Ovary (tissue), 9 donors: ENCODE measurements around the gene SLC5A11. TPM values are rescaled to one million over a fixed set of nuclear protein-coding genes. Genes with fewer than 3 reads are reported as not detected.
"Not testable (repeated sequence)": the region's sequence is repeated elsewhere in the genome, so short reads cannot be mapped to it uniquely, and the experiment has no call there.

Source experiments
- DNase-seq, 5 donors: peaks; one replicate each; pipeline ENCODE4 v3.0.0-alpha.2; 2019 to 2020
- H3K27ac ChIP-seq, 2 donors: fragments of 200-600 bp; one replicate each; pipeline versions ENCODE4 v1.5.1 to v1.8.0; 2019 to 2022
- H3K27me3 ChIP-seq: fragments of 200-600 bp; one replicate; pipeline ENCODE4 v1.8.0; 2022
- H3K36me3 ChIP-seq: fragments of 200-600 bp; sonication (generic); one replicate; pipeline ENCODE4 v1.5.1; 2019
- H3K4me1 ChIP-seq: one replicate; pipeline ENCODE4 v1.8.1; 2013; ENCODE audit warnings: mild to moderate bottlenecking, moderate library complexity; ENCODE audit not compliant: insufficient read depth
- H3K4me3 ChIP-seq: fragments of 200-600 bp; sonication (generic); one replicate; pipeline ENCODE4 v1.5.1; 2017
- H3K9me3 ChIP-seq, 2 donors: fragments of 200-600 bp in 1 of 2; sonication (generic) in 1 of 2; one replicate each; pipeline versions ENCODE4 v1.5.1 to v1.8.1; 2013 to 2019; ENCODE audit warnings: mild to moderate bottlenecking in 1 of 2, moderate library complexity in 1 of 2
- CTCF ChIP-seq, 3 donors: fragments of 450-650 bp in 2 of 3; fragments of 200-600 bp in 1 of 3; IDR thresholded peaks; one replicate each; pipeline versions ENCODE4 v1.5.1 to v1.8.0; 2016 to 2022; ENCODE audit warnings: antibody characterized with exemption in 3 of 3, mild to moderate bottlenecking in 1 of 3
- EP300 ChIP-seq: sonication (generic); formaldehyde crosslinking; IDR thresholded peaks from one replicate; pipeline ENCODE4 v1.6.1; 2017; ENCODE audit warnings: antibody characterized with exemption
- POLR2A ChIP-seq: fragments of 450-650 bp; IDR thresholded peaks from one replicate; pipeline ENCODE4 v1.6.1; 2017; ENCODE audit warnings: antibody characterized with exemption, mild to moderate bottlenecking, moderate library complexity
- WGBS, 3 donors: extraction: QIAGEN DNeasy Blood & Tissue Kit in 1 of 3; methylation state at CpG; one replicate each; pipeline versions ENCODE4 v1.1.5 to v1.1.7; 2013 to 2017; 5-methylcytosine and 5-hydroxymethylcytosine counted together
- intact Hi-C, 4 donors: fragments of 100-400 bp; cut with DNase I; formaldehyde crosslinking; loops; one replicate each; pipeline versions ENCODE4 v1.11.0 to v1.15.1; 2022 to 2023
- polyA plus RNA-seq, 2 donors: library from polyadenylated mRNA; stranded (reverse); fragments of 200-250 nt in 1 of 2; fragments of 350-450 nt in 1 of 2; fragmentation: Illumina TruSeq in 1 of 2; extraction: RNeasy Lipid Tissue Mini Kit (QIAGEN cat#74804) in 1 of 2; gene quantifications; one replicate each; pipeline ENCODE4 v1.2.3, GENCODE V29; 2013 to 2014
- total RNA-seq, 7 donors: library from RNA; depleted of rRNA in 2 of 7; stranded (reverse); fragments of >200 nt in 2 of 7; fragmentation: NEBNext Ultra II Directional in 3 of 7; extraction: Animal tissue kit (Norgen Biotek cat#: 25700) in 3 of 7; gene quantifications; one replicate each; pipeline versions ENCODE4 v1.1.0 to v1.2.4, GENCODE V29; 2016 to 2023
- donor health status: DM: no; HTN: no; CAD: no; lungs with moderate emphysema.
- donor health status: DM: no; HTN: no; CAD: no.
- donor health status: Bipolar disorder and iron deficiency.
- donor health status: DM: yes; HTN: yes; CAD: no.
- donor health status: DM: no; HTN: no; CAD: no.
- donor health status: DM: yes; HTN: yes; CAD: no.

Gene SLC5A11
- total and polyA plus RNA-seq, 9 donors = 0.04 to 0.50 (median 0.28) TPM; not detected in 5

- 7 to 15% (median 10%) methylated on average over 5 of the region's 5 CpGs for WGBS, 3 donors
- Histone ChIP-seq H3K27ac (no peak overlapping the region), H3K4me1 (no peaks in the 10 kb centered on the region), H3K27me3 (no peaks in the 10 kb centered on the region), H3K4me3 (no peak overlapping the region), H3K36me3 (no peaks in the 10 kb centered on the region), H3K9me3 (no peaks in the 10 kb centered on the region)
- DNase-seq = no peak
- intact Hi-C loops = no loop called here
- TF ChIP-seq CTCF (IDR thresholded peaks at IDR 0.05) (no peak), EP300 (no peak), POLR2A (no peak)
These were observed 7.1 kb upstream of the SLC5A11 start for GRCh38 chr16:24838554-24839266.

GRCh38 chr16:24839347-24839972, 6.3 kb upstream of the SLC5A11 start:
- Histone ChIP-seq H3K36me3 (no peaks in the 10 kb centered on the region), H3K4me1 (no peaks in the 10 kb centered on the region), H3K9me3 (no peaks in the 10 kb centered on the region), H3K27me3 (no peaks in the 10 kb centered on the region), H3K4me3 (no peak overlapping the region), H3K27ac (no peak overlapping the region)
- DNase-seq = no peak
- 81 to 89% (median 85%) methylated on average over 7 of the region's 7 CpGs for WGBS, 3 donors
- intact Hi-C loops = no loop called here
- TF ChIP-seq EP300 (no peak), POLR2A (no peak), CTCF (IDR thresholded peaks at IDR 0.05) (no peak)

GRCh38 chr16:24841291-24841690, 4.5 kb upstream of the SLC5A11 start:
- Histone ChIP-seq H3K4me1 (no peaks in the 10 kb centered on the region), H3K27ac (no peak overlapping the region), H3K27me3 (no peaks in the 10 kb centered on the region), H3K36me3 (no peaks in the 10 kb centered on the region), H3K9me3 (no peaks in the 10 kb centered on the region), H3K4me3 (no peak overlapping the region)
- DNase-seq = no peak
- TF ChIP-seq POLR2A (no peak), EP300 (no peak), CTCF (IDR thresholded peaks at IDR 0.05) (no peak)
- intact Hi-C loops = no loop called here

- no peaks in the 10 kb centered on the region for H3K27me3 ChIP-seq
- no peaks in the 10 kb centered on the region for H3K9me3 ChIP-seq
- no peaks in the 10 kb centered on the region for H3K36me3 ChIP-seq
- TF ChIP-seq EP300 (no peak), POLR2A (no peak), CTCF (IDR thresholded peaks at IDR 0.05) (no peak)
- no peak overlapping the region for H3K27ac ChIP-seq
- WGBS, 3 donors = 82 to 86% (median 82%) methylated on average over 17 of the region's 17 CpGs
- intact Hi-C loops = no loop called here
- DNase-seq = no peak
- no peaks in the 10 kb centered on the region for H3K4me1 ChIP-seq
- H3K4me3 ChIP-seq = no peak overlapping the region
These were observed 1.4 kb upstream of the SLC5A11 start for GRCh38 chr16:24844101-24845030.

GRCh38 chr16:24845031-24845365, 765 bp upstream of the SLC5A11 start:
- H3K36me3 ChIP-seq, DNase-seq, H3K27ac ChIP-seq, H3K4me3 ChIP-seq, H3K9me3 ChIP-seq, H3K27me3 ChIP-seq, H3K4me1 ChIP-seq, intact Hi-C loops: not testable (repeated sequence)
- 92 to 94% (median 94%) methylated on average over 2 of the region's 2 CpGs for WGBS, 3 donors
